IPS-15b (cell line): ENCODE results near the gene ANGEL1.

ENCODE experiments used
- H3K27me3 ChIP-seq: one replicate; pipeline ENCODE4 v1.6.1; 2013; ENCODE audit warnings: low read length; ENCODE audit not compliant: control insufficient read depth, insufficient read depth
- H3K36me3 ChIP-seq: one replicate; pipeline ENCODE4 v1.6.1; 2013; ENCODE audit warnings: low read length; ENCODE audit not compliant: control insufficient read depth, insufficient read depth
- H3K4me1 ChIP-seq: one replicate; pipeline ENCODE4 v1.6.1; 2013; ENCODE audit warnings: mild to moderate bottlenecking, low read length; ENCODE audit not compliant: control insufficient read depth, insufficient read depth
- H3K4me3 ChIP-seq: one replicate; pipeline ENCODE4 v1.5.1; 2013; ENCODE audit warnings: low read depth, low read length
- H3K9ac ChIP-seq: one replicate; pipeline ENCODE4 v1.6.1; 2013; ENCODE audit warnings: low read depth, mild to moderate bottlenecking, low read length
- H3K9me3 ChIP-seq: one replicate; pipeline ENCODE4 v1.6.1; 2013; ENCODE audit warnings: mild to moderate bottlenecking, low read length; ENCODE audit not compliant: control insufficient read depth, insufficient read depth

ANGEL1 gene

GRCh38 chr14:76775695-76776427 is 36.8 kb downstream of the ANGEL1 start:
- peaks cover 6% of the 10 kb centered on the region for H3K4me1 ChIP-seq
- no peaks in the 10 kb centered on the region for H3K27me3 ChIP-seq
- H3K4me3 ChIP-seq = no peak overlapping the region
- H3K36me3 ChIP-seq = no peaks in the 10 kb centered on the region
- H3K9ac ChIP-seq = no peak overlapping the region
- H3K9me3 ChIP-seq = no peaks in the 10 kb centered on the region

DNA sequence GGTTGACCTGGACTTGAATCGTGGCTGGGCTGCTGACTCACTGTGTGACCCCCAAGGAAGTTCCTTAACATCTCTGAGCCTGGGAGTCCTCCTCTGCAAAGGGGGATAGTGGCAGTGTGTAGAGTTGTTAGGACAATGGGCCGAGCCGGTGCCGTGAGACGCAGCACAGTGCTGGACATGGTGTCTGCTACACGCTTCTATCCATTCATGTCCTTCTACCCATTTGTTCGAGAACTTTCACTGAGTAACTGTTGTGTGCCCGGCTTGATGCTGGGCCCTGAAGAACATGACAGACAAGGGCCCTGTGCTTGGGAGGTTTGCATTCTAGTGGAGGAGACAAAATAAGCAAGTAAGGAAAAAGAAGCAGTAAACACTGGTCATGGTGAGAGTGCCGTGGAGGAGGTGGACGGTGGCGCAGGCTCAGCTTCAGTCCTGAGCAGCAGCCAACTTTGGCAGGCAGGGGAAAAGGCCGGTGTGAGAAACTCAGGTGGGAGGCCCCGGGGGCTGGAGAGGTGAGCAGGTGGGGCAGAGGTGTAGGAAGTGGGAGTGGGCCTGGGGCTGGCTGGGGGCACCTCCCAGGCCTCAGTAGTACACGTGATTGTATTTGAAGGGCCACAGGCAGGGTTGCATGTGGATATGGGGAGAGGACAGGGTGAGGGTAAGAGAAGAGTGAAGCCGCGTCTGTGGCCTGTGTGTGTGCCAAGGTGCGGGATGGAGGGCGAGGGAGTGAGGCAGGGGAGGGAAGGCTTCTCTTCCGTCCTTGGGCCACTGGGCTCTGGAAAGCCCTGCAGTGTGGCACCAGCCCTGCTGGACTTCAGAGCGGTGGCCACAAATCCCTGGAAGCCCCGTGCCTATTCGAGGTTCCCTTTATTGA is 37.6 kb downstream of the ANGEL1 start:
- Histone ChIP-seq H3K9me3 (no peaks in the 10 kb centered on the region), H3K4me1 (peaks cover 6% of the 10 kb centered on the region), H3K9ac (no peak overlapping the region), H3K36me3 (no peaks in the 10 kb centered on the region), H3K4me3 (no peak overlapping the region), H3K27me3 (no peaks in the 10 kb centered on the region)

DNA sequence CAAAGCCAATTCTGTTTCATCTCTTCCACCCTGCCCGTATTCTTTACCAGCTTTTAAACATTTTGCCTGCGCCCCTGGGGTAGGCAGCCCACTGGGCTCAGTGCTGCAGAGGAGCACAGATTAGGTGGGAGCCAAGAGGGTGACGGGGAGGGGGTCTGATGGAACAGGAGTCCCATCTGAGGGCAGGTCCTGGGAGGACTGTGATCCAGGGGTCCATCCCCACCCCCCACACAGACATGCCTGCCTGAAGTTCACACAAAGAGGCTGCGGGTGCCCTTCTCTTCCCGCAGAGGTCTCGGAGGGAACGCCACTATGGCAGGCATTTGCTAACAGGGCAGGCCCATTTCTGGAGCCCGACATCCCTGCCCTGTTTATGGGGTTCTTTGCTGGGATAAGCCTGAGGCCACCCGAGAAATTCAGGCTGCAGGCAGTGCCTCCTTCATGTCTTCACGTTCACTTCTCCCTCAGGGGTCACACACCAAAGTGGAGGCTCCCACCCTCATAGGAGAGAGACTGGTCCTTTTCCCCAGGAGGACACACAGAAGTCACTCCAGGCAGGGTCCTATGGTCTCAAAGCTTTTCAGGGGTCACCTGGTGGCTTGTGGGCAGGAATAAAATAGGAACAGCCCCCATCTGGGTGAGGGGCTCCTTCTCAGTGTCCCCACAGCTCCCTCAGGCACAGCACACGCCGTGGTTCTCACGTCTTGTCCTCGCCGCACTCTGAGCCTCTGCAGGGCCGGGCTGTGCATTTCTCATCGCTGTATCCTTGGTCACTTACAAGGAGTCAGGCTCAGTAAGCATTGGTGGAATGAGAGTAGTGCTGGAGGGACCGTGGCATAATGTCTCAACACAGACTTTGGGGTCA is 38.5 kb downstream of the ANGEL1 start:
- Histone ChIP-seq H3K36me3 (no peaks in the 10 kb centered on the region), H3K4me3 (no peak overlapping the region), H3K9me3 (no peaks in the 10 kb centered on the region), H3K27me3 (no peaks in the 10 kb centered on the region), H3K9ac (no peak overlapping the region), H3K4me1 (peaks cover 6% of the 10 kb centered on the region)

GRCh38 chr14:76773188-76773885 is 39.3 kb downstream of the ANGEL1 start:
- Histone ChIP-seq H3K4me1 (peaks cover 7% of the 10 kb centered on the region), H3K36me3 (no peaks in the 10 kb centered on the region), H3K9me3 (no peaks in the 10 kb centered on the region), H3K27me3 (no peaks in the 10 kb centered on the region), H3K9ac (no peak overlapping the region), H3K4me3 (no peak overlapping the region)

DNA sequence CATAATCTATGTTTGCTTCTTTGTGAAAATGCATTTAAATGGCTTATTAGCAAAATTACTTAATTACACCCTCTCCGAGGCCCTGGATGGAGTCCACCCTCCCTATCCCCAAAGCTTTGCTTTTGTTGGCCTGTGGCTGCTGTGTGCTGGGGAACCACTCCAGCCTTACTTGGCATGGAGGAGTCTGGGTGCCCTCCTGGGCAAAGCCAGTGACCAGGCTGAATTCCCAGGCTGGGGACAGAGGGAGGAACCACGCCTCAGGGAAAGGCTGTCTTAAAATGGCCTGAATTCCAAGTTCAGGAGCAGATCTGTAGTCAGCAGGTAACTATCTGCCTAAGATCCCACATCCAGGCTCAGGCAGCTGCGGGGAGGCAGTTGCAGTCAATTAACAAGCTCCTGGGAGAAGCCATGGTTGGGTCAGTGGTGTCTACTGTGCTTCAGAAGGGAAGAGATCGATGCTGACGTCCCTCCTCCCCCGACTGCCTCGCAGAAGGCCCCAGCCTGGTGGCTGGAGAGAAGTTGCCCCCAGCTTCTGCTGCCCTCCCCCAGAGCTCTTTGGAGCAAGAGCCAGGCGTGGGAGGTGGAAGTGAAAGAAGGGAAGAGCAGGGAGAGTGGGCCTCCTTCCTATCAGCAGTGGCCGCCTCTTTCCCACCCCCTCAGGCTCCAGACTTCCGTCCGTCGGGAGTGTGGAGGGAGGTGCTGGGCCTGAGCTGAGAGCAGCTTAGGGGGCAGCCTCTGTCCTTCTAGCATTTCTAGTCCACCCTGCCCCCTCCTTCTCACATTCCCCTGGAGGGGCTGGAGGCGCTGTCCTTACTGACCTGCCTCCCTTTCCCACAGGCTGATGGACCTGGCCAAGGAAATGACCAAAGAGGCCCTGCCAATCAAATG is 40.1 kb downstream of the ANGEL1 start:
- Histone ChIP-seq H3K4me3 (no peak overlapping the region), H3K36me3 (no peaks in the 10 kb centered on the region), H3K9ac (no peak overlapping the region), H3K4me1 (peaks cover 13% of the 10 kb centered on the region), H3K27me3 (no peaks in the 10 kb centered on the region), H3K9me3 (no peaks in the 10 kb centered on the region)

DNA sequence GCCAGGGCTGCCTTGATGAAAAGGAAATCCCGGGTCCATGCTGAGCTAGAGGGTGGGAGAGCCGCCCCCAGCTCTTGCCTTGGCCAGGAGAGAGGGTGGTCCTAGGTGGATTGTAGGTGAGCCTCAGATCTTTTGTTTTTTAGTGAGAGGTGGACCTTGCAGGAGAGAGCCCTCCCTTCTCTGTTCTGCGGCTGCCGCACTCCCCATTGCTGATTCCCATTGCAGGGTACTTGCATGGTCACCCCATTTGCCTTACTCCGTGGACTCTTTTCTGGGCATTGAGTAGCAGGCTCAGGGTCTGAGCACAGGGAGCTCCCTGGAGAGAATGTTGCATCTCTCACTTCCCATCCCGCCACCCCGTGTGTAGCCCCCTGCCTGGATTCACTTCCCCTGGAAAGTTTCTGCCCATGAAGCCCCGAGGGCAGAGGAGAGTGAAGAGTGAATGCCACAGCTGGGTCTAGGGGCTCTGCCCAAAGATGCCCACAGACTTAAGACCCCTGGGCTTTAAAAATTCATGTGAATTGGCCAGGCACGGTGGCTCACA is 41.2 kb downstream of the ANGEL1 start:
- Histone ChIP-seq H3K4me3 (no peak overlapping the region), H3K4me1 (peaks cover 10% of the 10 kb centered on the region), H3K9ac (no peak overlapping the region), H3K36me3 (no peaks in the 10 kb centered on the region), H3K27me3 (no peaks in the 10 kb centered on the region), H3K9me3 (no peaks in the 10 kb centered on the region)

DNA sequence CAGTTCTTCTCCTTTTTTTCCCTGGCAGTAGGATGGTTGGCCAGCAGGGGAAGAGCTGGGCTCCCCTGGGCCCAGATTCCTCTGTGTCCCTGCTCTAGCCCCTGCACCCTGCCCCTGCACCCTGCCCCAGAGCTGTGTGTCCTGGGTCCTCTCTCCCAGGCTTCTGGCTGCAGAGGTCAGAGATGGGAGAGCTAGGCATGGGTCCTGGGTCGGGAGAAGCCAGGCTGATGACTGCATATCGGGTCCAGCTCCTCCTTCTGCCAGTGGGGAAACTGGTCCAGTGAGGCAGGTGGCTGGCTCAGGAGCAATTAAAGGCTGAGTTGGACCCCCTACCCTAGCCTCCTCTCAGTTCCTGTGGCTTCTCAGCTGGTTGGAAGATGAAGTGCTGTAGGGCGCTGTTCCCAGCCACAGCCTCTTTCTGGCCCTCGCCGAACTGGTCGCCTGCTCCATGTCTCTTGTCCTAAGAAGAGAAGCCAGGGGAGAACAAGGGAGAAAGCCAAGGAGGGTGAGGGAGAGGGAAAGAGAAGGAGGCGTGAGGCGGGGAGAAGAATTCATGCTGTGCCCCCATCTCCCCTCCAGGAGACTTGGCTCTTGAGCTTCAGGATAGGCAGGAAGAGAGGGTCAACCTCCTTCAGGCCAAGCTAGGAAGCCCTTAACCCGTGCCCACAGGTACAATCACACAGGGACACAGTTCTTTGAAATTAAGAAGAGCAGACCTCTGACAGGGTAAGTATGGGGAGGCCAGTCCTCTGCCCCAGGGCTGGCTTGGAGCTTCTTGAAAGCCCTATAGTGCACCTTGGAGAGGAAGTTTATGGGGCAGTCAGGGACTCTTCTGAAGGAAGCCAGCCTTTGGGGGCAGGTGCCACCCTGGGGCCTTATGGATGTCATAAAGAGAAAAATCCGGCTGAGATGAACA is 41.9 kb downstream of the ANGEL1 start:
- Histone ChIP-seq H3K4me3 (no peak overlapping the region), H3K9me3 (no peaks in the 10 kb centered on the region), H3K36me3 (no peaks in the 10 kb centered on the region), H3K9ac (no peak overlapping the region), H3K4me1 (peaks cover 10% of the 10 kb centered on the region), H3K27me3 (no peaks in the 10 kb centered on the region)

GRCh38 chr14:76769636-76770292 is 42.9 kb downstream of the ANGEL1 start:
- Histone ChIP-seq H3K9ac (no peak overlapping the region), H3K4me3 (no peak overlapping the region), H3K36me3 (no peaks in the 10 kb centered on the region), H3K4me1 (peaks cover 10% of the 10 kb centered on the region), H3K9me3 (no peaks in the 10 kb centered on the region), H3K27me3 (peaks cover 8% of the 10 kb centered on the region)

DNA sequence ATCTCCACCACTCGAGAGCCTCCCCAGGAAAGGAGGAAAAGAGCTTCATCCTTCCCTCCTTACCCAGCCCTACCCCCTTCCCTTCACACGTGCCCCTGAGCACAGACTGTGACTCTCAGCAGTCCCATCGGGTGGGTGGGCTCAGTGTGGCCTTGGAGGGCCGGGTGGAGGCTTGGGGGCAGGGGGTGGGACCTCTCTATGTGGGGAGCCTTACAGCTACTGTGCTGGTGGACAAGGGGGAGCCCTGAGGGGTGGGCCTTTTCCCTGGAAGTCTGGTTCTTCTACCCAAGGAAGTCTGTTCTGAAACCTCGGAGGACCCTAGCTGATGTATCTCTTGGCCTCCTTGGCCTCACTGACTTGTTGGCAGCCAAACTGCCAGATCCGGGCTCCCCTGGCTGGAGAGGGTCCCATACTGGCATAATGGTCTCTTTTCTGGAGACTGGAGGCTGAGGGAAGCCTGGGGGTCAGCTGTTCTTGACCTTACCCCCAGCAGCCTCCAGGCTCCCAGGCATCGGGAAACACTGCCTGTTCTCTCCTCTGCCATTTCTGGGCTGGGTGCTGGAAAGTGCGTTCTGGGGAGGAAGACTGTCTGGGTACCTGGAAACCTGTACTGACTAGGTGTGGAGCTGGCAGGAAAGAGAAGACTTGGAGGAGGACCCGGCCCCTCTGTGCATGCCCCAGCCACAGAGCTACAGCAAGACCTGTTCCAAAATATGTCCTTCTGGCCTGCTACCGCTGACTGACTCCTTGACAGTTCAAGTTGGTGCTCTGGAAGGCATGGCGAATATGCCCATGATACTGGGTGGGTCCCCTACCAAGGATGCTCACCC is 43.8 kb downstream of the ANGEL1 start:
- no peak overlapping the region for H3K9ac ChIP-seq
- peaks cover 15% of the 10 kb centered on the region for H3K27me3 ChIP-seq

More for the DNA sequence above, 43.8 kb downstream of the ANGEL1 start:
- Histone ChIP-seq H3K36me3 (no peaks in the 10 kb centered on the region), H3K4me3 (no peak overlapping the region), H3K9me3 (no peaks in the 10 kb centered on the region), H3K4me1 (peaks cover 10% of the 10 kb centered on the region)
